Hematopoietic multipotent progenitor cell treated with erythropoietin and hydrocortisone succinate and interleukin-3 and kit ligand, for 17 days (in vitro differentiated cells): ENCODE results near the gene TNN.

Experiments
- DNase-seq: peaks from one replicate; pipeline ENCODE4 v3.0.0-alpha.2; 2015; ENCODE audit warnings: low spot score

The TNN gene

GRCh38 chr1:175116210-175116798, 48.7 kb downstream of the TNN start:
- no peak for DNase-seq

DNA sequence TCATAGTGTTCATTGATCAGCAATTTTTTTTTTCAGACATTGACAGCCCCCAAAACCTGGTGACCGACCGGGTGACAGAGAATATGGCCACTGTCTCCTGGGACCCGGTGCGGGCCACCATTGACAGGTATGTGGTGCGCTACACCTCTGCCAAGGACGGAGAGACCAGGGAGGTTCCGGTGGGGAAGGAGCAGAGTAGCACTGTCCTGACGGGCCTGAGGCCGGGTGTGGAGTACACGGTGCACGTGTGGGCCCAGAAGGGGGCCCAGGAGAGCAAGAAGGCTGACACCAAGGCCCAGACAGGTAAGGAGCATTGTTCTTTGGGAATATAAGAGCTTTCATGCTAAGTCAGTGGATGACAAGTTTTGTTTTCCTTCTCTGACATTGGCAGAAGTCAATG, 49.3 kb downstream of the TNN start:
- no peak for DNase-seq

GRCh38 chr1:175118375-175119367, 51.0 kb downstream of the TNN start:
- DNase-seq, result no peak

- no peak for DNase-seq
Measured at GRCh38 chr1:175120511-175120910, 52.9 kb downstream of the TNN start.

GRCh38 chr1:175124861-175125260, 57.2 kb downstream of the TNN start:
- no peak for DNase-seq

DNA sequence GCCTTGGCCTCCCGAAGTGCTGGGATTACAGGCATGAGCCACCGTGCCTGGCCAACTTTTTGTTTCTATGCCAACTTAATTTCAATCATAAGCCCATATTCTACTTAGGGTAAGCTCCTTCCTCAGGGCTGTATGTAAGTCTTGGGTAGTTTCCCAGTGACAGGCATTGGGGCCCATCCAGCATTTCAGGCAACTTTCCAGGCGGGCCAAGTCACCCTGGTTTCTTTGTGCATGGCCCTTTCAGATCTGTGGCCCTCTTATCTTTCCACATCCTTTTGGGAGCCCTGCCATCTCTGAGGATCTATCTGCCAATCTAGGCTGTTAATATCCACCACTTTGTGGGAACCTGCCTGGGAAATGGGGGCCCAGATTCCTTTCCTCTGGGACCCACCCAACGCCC, 58.7 kb downstream of the TNN start:
- DNase-seq, result no peak

GRCh38 chr1:175127565-175127964, 59.9 kb downstream of the TNN start:
- no peak for DNase-seq

- DNase-seq, result no peak
Measured at GRCh38 chr1:175128523-175128922, 60.9 kb downstream of the TNN start.

GRCh38 chr1:175129182-175129581, 61.5 kb downstream of the TNN start:
- no peak for DNase-seq

- DNase-seq, result no peak
Measured at GRCh38 chr1:175129644-175129996, 62.0 kb downstream of the TNN start.

DNA sequence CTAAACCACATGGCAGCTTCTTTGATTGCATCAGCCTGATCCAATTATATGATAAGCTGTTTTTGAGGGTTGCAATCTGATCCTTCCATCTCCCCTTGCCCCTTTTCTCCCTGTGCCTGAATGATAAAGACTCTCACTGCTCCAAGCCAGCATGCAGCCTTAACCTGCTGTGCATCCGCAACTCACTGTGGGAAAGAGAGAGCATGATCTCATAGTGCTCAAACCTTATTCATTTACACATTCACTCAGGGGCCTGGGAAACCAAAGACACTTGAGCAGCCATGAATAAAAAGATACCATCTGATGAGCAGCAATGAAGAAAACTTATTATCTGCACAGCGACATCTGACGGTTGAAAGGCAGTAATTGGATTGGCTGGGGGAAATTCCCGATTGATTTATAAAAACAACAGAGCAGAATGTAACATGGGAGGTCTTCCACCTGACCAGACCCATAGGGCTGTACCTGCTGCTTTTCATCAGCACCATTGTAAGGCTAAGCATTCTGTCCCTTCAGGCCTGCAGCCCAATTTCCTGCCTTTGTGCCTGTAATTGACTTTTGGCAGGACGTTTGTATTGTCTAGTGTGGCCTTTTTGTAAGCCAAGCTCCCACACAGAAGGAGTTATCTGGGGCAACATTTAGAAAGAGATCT, 62.5 kb downstream of the TNN start:
- no peak for DNase-seq

- no peak for DNase-seq
Measured at GRCh38 chr1:175130649-175131045, 63.0 kb downstream of the TNN start.

DNA sequence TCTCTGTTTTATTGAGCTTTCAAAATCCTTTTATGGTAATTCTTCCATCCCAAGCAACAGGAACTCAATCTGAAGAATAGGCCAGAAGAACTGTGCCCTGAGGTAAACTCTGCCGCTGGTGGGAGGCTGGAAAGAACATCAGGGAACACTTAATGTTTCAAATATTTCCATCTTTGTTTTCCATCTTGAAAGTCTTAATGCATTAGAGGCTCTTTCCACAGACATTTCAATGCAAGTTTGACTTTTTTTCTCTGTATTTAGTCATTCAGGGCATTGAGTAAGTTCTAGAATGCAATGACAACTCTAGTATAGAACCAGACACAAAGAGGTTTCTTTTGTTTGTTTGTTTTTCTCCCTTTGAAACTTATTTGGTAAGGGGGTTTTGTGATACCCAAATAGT, 63.5 kb downstream of the TNN start:
- DNase-seq, result no peak

GRCh38 chr1:175132436-175132835, 64.8 kb downstream of the TNN start:
- DNase-seq, result no peak

DNA sequence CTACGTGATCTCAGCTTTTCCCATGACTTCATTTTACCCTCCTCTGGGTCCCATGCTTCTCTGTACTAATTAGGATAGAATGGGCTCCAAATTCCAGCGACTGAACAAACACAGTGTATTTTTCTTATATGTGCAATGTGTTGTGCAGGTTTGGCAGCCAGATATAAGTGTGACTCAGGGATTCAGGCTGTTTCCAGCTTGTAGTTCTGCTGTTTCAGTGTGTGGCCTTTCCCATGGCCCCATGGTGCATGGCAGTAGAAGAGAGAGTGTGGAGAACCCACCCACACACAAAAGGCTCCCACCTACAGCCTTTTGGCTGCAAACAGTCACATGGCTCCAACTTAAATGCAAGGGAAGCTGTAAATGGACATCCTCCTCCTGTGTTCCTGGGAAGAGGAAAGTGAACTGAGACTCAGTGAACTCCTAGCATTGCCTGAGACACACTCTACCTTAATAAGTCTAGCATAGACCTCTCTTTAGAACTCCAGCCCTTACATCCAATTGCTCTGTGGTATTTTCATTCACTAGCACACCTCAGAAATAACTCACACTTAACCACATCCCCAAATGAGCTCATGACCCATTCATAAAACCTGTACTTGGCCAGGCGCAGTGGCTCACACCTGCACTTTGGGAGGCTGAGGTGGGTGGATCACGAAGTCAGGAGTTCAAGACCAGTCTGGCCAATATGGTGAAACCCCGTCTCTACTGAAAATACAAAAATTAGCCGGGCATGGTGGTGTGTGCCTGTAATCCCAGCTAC, 66.2 kb downstream of the TNN start:
- DNase-seq, result no peak

GRCh38 chr1:175134500-175134899, 66.9 kb downstream of the TNN start:
- DNase-seq, result no peak

GRCh38 chr1:175136246-175136645, 68.6 kb downstream of the TNN start:
- DNase-seq, result no peak

DNA sequence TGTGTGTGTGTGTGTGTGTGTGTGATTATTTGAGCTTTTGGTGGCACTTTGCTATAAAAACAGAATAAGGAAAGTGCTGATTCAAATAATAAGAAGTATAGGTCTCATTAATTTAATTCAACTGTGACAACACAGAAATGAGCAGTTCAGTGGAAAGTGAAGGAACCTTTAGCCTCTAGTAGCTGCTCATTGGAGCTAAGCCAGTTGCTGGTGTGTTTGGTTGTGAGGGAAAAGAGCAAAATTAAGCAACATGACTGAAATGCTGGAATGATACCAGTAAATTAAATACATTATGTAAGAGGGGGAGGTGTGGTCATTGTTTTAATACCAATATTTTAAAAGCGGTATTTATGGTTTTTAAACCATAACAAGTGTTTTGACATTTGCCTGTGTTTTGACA, 69.7 kb downstream of the TNN start:
- DNase-seq, result no peak

- DNase-seq, result no peak
Measured at GRCh38 chr1:175138579-175138978, 70.9 kb downstream of the TNN start.

GRCh38 chr1:175145899-175146528, 78.4 kb downstream of the TNN start:
- no peak for DNase-seq

DNA sequence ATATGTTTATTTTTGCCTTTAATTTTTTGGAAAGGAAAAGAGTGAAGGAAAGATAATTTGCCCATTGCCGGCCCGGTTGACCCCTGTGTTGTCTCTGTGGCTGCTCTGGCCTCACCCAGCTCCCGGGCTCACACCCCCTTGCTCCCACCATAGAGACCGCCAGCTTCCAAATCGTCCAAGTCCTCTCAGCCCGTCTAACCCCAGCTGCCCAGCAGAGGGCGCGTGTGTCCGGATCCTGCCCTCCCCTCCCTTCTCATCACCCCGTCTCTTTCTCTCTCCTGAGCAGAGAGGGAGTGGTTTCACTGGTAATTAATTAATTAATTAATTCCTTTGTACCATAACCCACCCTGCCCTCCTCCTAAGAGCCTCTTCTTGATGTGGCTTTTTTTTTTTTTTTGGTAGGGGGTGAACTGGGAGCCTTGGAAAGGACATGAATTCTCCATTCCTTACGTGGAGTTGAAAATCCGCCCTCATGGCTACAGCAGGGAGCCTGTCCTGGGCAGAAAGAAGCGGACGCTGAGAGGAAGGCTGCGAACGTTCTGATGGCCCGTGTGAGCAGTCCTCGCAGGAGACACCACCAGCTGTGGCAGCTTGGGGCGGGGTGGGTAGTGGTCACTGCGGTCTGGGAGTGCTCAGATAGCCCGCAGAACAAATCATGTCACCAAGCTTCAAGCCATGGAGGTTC, 79.0 kb downstream of the TNN start:
- DNase-seq, result peak; percentile 52
